ENCODE measurements around the gene CD74. TPM values are rescaled to one million over a fixed set of nuclear protein-coding genes. Genes with fewer than 3 reads are reported as not detected.

CD74 gene
- polyA plus RNA-seq, 3 donors: 235 to 288 (median 278) TPM

DNA sequence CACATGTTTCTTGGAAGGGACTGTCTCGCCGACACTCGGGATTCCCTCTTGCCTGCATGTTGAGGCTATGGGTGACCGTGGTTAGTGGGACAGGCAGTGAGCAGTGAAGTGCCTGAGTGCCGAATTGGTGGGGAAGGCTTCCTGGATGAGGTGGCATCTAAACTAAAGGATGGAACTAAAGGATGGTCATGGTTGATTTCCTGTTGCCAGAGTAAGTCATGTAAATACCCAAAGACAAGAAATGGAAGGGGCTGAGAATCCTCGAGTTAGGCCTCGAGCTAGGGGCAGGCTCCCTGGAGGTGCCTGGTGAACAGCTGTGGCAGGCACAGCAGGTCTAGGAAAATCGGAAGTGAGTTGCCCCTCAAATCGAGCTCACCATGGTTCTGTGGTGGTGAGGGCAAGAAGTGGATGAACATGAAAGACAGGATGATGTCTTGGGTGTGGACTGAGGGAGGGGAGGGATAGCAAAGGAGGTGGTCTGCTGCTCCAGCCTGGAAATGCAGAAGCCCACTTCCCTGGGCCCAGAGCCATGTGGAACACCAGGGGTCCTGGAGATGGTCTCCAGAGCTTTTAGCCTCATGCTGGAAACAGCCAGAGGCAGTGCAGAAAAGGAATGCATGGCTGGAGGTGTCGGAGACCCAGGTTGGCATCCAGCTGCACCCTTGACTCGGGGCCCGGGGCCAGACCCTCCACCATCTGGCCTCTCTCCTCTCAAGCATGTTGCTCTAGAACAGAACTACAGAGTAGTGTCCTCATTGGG lies 12.2 kb downstream of the CD74 start:
- no peak for DNase-seq

DNA sequence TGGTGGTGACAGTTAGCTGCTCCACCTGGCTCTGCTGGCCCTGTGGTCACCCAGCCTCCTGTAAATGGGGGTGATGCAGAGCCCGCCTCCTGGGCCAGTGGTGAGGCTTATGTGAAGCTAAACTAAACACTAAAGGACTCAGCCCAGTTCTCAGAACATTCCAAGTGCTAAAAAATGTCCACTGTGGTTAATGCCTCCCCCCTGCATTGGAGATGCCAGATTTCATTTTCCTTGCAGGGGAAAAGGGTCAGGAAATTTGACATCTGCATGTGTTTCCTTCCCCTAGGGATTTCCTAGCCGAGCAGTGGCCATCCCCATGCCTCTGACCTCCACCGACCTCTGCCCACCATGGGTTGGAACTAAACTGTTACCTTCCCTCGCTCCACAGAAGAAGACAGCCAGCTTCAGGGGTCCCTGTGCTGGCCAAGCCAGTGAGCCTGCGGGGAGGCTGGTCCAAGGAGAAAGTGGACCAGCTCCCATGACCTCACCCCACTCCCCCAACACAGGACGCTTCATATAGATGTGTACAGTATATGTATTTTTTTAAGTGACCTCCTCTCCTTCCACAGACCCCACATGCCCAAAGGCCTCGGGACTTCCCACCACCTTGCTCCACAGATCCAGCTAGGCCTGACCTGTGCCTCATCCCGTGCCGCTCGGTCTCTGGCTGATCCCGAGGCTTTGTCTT lies 13.0 kb downstream of the CD74 start:
- DNase-seq: no peak

DNA sequence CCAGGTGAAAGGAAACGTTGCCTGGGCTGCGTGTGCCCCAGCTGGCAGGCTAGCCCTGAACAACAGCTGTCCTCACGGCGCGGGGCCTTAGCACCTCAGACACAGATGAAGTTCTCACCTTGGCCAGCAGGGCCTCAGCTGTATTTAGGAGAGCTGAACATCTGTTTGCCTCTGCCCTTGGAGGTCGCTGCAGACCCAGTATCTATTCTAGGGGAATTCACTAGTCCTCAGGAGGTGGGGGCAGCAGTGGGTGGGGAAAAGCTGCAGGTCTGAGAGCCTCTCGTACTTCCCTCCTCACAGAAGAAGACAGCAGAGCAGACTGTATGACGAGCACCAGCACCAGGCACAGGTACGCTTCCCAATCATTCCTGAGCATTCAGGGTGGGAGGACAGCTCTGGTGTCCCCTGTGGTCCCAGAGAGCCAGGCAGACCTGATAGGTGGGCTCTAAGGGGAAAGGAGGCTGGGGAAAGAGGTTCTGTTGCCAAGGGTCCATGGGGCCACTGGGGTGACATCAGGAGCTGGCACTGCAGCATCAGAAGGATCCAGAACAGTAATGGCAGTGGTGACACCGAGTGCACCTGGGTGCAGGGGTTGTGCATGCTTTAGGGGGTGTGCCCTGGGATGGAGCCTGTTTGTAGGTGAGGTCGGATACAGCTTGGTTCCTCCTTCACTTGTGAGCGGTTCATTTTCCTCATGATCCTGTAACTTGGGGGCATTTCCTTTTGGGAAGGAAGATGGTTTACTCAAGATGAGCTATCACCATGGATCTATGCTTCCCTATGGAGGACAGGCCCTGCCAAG lies 13.8 kb downstream of the CD74 start:
- DNase-seq: no peak

DNA sequence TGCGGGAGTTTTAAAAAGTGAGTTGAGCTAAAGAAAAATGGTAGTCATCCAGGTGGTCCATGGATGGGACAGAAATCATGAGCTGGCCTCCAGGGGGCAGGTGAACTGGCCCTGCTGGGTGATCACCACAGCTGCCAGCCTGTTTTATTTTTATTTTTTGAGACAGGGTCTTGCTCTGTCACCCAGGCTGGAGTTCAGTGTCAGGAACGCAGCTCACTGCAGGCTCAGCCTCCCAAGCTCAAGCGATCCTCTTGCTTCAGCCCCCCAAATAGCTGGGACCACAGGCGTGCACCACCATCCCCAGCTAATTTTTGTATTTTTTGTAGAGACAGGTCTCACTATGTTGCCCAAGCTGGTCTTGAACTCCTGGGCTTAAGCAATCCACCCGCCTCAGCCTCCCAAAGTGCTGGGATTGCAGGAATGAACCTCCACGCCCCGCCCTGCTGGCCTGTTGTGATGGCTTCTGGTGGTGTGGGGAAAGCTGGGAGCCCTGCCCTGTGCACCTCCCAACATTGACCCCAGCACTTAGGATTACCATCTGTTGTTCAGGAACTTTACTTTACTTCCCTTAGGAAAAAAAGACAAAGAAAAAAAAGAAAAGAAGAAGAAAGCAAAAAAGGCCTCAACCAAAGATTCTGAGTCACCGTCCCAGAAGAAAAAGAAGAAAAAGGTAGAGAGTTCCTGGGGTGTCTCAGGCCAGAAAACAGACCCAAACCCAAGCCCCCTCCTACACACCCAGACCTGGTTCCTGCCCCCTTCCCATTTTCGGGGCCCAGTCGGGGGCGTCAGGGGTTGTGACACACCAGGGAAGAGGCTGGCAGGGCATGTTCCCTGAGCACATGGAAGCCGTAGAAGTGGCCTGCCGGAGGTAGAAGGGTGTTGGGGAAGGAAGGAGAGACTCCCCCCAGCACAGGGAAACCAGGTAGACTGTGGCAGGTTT lies 14.7 kb downstream of the CD74 start:
- no peak for DNase-seq

DNA sequence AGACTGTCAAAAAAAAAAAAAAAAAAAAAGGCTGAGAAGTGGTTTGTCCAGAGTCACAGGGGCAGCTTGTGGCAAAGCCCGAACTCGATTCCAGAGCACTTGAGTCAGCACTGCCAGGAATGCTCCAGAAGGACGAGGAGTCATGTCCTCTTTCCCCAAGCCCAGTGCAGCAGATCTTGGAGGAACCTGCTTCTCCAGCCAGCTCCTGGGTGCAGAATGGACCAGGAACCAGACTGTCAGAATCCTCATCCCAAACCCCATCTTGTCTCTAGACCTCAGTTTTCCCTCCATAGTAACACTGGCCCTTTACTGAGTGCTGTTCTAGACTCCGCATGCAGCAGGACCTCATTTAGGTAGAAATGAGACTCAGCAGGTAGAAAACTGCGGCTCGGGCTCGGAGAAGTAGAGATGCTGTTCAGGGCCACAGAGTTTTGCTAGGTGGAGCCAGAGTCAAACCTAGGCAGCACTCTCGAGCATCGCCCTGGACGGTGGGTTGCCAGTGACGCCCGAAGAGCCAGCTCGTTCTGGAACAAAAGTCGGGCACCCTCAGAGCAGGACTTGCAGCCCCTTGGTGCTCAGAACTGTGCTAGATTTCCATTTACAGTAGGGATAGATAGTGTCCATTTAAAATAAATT lies 15.4 kb downstream of the CD74 start:
- DNase-seq: no peak

DNA sequence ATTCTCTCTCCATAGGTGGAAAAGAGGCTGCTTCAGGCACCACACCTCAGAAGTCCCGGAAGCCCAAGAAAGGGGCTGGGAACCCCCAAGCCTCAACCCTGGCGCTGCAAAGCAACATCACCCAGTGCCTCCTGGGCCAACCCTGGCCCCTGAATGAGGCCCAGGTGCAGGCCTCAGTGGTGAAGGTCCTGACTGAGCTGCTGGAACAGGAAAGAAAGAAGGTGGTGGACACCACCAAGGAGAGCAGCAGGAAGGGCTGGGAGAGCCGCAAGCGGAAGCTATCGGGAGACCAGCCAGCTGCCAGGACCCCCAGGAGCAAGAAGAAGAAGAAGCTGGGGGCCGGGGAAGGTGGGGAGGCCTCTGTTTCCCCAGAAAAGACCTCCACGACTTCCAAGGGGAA lies 16.4 kb downstream of the CD74 start:
- no peak for DNase-seq

DNA sequence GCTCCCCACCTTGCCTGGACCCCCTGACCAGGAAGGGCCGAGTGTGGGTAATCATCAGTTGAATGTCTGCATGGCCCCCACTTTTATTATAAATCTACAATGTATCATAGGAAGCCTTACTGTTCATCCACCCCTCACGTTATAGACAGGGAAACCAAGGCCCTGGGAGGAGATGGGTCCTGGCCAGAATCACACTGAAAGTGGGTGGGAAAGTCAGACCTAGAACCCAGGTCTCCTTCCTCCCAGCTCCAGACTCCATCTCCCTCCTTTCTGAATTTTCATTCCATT lies 17.1 kb downstream of the CD74 start:
- no peak for DNase-seq

DNA sequence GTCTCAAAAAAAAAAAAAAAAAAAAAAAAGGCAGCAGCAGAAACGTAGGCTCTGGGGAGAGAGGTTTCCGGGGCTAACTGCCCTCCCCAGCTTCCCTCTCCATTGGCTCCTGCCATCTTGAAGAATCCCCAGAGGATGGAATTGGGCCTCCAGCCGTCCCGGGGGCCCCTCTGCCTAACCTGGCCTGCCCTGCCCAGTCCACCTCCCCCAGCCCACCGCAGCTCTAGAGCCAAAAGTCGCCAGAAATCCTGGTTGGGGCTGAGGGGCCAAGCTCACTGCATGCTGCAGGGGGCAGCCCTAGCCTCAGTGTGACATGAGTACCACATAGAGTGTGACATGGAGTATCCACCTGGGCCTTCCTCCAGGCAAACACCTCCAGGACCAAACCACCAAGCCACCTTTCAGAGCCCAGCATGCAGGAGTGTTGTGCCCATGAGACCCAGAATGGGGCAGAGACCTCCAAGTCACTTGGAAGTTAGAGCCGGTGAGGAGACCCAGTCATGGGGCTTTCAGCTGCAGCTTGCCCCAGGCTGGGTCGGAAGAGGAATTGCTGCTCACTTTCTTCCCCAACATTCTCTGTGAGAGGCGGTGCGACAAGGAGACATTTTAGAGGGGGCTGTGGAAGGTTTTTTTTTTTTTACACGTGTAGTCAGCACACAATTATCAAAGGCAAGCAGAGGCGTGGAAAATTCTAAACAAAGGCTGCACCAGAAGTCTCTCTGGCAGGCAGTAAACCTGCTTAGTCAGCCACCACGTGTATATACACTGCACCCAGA lies 17.6 kb downstream of the CD74 start:
- no peak for DNase-seq

DNA sequence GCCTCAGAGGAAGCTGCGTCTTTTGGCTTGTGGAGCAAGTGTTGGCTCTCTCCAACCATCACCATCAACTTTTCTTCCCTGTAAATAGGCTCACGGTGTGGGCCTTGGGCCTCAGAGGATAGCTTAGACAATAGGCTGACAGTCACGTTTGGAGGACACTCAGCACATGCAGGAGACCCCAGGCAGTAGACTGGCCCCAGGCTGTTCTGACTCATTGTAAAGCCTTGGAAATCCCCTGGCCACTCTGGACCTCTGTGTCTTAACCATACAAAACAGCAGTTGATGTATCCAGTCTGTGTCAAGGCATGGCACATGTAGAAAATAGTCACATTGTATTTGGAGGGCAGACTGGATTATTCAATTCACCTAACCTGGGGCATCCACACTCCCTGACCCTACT lies 18.6 kb downstream of the CD74 start:
- DNase-seq: no peak

DNA sequence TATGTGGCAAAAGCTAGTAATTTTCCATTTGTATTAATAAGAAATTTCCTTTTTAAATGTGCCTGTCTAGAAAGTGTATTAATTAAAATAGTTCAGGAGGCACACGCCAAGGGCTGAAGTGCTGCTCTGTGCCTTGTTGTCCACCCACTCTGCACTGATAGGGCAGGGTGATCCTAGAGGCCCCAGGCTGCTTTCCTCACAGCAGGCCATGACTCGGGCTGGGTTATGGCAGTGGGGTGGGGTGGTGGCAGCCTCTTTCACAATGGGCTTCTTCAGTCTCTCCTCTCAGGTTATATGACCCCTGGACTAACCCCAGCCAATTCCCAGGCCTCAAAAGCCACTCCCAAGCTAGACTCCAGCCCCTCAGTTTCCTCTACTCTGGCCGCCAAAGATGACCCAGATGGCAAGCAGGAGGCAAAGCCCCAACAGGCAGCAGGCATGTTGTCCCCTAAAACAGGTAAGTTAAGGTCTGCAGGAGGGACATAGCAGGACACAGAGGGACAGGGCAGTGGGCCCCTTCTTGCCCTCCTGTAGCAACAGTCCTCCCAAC lies 19.5 kb downstream of the CD74 start:
- no peak for DNase-seq

DNA sequence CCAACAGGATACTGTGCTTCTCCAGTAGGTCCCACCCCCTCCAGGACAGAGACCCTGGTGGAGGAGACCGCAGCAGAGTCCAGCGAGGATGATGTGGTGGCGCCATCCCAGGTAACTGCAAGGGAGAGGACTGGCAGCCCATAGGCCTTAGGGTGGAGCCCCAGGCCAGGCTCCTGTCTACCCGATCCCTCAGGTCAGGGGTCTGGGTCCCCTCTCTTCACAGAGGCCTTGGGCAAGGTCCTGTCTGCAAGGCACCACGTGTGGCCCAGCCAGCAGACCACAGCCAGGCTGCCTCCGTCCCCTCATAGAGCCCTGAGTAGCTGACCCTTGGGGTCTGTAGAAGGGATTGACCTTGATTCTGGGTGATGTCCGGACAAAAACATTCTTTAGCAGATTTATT lies 20.0 kb downstream of the CD74 start:
- DNase-seq: no peak

DNA sequence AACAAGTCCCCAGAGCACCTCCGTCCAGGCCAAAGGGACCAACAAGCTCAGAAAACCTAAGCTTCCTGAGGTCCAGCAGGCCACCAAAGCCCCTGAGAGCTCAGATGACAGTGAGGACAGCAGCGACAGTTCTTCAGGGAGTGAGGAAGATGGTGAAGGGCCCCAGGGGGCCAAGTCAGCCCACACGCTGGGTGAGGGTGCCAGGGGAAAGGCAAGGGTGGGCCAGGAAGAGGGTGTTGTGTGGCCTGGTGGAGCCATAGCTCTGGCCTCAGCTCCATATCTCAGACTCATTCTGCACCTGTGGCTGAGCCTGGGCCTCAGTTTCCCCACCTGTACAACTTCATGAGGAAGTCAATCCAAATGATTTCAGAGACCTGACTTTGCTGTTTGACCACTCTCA lies 20.7 kb downstream of the CD74 start:
- no peak for DNase-seq

DNA sequence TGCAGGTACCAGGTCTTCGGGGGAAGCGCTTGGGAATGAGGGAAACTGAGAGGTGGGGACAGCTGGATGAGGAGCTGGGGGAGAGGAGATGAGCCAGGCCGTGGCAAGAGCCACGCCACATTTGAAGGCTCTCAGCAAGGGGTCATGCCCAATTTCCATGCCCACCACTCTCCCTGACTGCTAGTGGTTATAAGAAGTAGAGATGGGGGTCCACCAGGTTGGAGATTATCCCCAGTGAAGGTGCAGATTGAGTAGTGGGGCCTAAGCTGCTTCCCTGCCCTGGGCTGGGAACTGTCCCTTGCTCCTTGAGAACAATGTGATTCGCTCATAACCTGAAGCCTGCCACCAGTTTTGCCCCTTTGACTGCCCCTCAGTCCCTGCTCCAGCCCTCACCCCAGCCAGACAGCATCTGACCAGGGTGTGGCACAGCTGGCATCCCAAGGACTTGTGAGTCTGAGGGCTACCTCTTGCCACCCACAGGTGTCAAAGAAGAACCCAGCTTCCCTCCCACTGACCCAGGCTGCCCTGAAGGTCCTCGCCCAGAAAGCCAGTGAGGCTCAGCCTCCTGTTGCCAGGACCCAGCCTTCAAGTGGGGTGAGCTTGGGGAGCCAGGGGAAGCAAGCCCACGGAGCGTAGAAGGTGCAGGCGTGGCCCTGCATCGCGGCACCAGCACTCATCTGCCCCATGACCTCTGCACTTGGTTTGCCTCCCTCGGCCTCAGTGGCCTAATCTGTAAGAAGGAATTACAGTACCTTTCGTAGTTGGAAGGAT lies 21.5 kb downstream of the CD74 start:
- DNase-seq: no peak

DNA sequence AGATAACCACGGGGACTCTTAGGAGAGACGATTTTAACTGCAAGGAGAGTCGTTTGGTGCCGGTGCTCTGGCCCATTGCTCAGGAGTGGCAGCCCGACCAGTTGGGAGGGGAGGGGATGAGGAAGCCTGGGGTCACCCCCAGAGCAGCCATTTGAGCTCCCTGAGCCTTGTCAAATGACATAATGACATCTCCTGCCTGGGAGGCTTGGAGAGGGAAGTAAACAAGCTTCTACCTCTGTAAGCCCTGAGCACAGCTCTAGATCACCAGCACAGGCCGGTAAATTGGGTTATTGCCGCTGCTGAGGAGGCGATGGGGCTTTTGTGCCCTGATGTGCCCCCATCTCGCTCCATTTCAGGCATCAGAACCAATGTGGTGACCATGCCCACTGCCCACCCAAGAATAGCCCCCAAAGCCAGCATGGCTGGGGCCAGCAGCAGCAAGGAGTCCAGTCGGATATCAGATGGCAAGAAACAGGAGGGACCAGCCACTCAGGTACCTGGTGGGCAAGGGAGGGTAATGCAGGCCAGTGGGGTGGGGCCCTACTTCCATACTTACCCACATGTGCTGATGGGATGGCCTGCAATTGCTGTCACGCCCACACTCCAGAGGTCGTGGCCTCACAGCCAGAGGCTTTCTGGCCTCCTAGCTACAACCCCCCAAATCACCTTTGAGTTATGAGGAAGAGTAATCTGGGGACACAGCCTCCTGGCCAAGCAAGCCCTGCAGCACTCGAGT lies 23.0 kb downstream of the CD74 start:
- no peak for DNase-seq

DNA sequence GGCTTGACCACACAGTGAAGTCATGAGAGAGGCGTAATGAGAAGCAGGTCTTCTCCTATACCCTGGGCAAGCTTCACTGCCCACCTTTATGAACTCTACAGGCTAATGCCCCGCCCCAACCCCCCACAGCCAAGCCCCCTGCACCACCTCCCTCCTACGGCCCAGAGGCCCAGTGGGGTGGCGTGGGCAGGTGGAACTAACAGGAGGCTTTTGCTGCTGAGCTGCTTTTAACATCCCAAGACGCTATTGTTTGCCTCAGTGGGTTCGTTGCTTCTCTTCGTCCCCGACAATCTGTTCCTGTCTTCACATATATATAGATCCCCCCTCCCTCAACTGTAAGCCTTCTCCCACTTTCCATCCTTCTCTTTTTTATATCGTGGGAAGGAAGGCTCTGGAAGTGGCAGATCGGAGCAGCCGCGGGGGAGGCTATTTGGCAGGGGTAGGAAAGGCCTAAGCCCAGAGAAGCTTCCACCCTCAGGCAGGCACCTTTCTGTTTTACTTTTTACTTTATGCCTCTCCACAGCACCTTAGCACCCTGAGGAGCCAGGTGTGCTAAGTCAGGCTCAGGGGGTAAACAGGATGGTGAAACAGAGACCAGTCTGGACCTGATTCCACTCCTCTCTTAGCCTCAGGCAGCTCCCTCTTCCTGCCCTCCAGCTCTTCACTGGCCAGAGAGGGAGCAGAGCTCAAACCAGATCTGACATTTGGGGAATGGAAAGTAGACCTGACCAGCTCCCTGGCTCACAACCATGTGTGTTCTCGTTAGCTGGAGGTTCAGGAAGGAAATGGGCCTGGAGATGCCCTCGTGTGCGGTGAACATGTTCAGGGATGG lies 26.5 kb downstream of the CD74 start:
- no peak for DNase-seq

DNA sequence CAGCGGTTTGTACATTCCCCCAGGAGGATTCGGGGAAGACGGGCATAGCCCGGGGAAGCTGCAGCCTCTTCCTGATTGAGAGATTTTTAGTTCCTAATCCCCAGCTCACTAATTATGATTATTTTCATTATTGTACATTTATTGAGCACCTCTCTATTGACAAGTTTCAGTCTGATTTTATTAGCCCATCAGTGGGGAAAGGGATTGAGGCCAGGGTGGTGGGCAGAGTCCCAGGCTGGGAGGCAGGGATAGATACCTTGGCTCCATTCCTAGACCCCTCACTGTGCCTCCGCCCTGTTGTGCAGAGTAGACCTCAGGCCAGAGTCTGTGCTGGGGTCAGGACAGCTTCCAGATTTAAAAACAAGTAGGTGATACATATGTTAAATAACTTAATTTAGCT lies 28.0 kb downstream of the CD74 start:
- no peak for DNase-seq

DNA sequence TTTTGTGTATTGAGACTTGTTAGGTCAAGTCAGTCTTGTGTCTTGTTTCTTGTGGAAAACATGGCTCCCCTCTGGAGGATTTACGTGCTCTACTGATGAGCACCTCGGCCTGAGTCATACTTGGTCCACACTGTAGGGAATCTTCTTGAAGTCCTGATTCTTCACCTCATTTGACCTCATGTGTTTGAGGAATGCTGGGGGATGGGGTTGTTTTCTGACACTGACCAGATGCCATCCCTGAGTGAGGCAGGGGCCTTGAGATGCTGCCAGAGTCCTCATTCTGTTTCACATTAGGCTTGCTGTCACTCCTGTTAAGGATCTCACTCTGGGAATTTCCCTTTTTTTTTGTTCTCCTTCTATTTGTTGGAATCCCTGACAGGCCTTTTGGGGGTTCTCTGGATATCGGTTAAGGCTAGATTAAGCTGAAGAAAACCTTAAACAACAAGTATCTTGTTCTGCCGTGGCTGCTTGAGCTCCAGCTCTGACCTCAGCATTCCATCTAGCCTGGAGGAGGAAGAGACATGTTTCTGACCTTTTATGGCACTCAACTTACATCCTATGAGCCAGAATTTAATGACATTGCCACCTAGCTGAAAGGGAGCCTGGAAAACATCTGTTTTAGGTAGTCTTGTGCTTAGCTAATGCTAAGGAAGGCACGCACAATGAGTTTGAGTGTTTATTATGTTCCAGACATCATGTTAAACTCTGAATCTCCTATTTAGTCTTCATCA lies 34.6 kb downstream of the CD74 start:
- no peak for DNase-seq
